HT-29 (cell line): ENCODE measurements around the gene MED15. TPM values are rescaled to one million over a fixed set of nuclear protein-coding genes. Genes with fewer than 3 reads are reported as not detected.
A peak's percentile ranks its signal among the peaks of the same experiment; 100 is the strongest.

Experiments used
- DNase-seq: peaks from one replicate; pipeline ENCODE4 v3.0.0-alpha.2; 2015; ENCODE audit warnings: low spot score
- total RNA-seq: library from RNA; depleted of rRNA; stranded (reverse); fragments of >200 nt; shearing (Covaris generic); gene quantifications from 2 replicates; pipeline ENCODE4 v1.2.3, GENCODE V29; 2014

MED15 gene
- total RNA-seq, 1 experiment from 2014 or later, result 127 TPM

GRCh38 chr22:20569059-20570058 lies 61.9 kb downstream of the MED15 start:
- DNase-seq, result peak; percentile 84

GRCh38 chr22:20571078-20571503 lies 63.7 kb downstream of the MED15 start:
- no peak for DNase-seq

GRCh38 chr22:20571531-20572007 lies 64.2 kb downstream of the MED15 start:
- peak; percentile 26 for DNase-seq

- DNase-seq, result no peak
Observed at GRCh38 chr22:20572132-20572802, 64.9 kb downstream of the MED15 start.

- no peak for DNase-seq
Observed at GRCh38 chr22:20573176-20573832, 65.9 kb downstream of the MED15 start.

GRCh38 chr22:20573833-20574615 lies 66.6 kb downstream of the MED15 start:
- DNase-seq, result no peak

- DNase-seq, result no peak
Observed at GRCh38 chr22:20574920-20575353, 67.5 kb downstream of the MED15 start.

- DNase-seq, result no peak
Observed at GRCh38 chr22:20575724-20576444, 68.5 kb downstream of the MED15 start.

- no peak for DNase-seq
Observed at GRCh38 chr22:20576445-20576816, 69.0 kb downstream of the MED15 start.

- no peak for DNase-seq
Observed at GRCh38 chr22:20577045-20577444, 69.6 kb downstream of the MED15 start.

GRCh38 chr22:20577549-20577975 lies 70.2 kb downstream of the MED15 start:
- DNase-seq, result no peak

GRCh38 chr22:20578192-20578591 lies 70.8 kb downstream of the MED15 start:
- DNase-seq, result no peak

- DNase-seq, result no peak
Observed at GRCh38 chr22:20578707-20579106, 71.3 kb downstream of the MED15 start.

- DNase-seq, result no peak
Observed at GRCh38 chr22:20579273-20580120, 72.1 kb downstream of the MED15 start.

GRCh38 chr22:20580179-20580578 lies 72.8 kb downstream of the MED15 start:
- DNase-seq, result no peak

- no peak for DNase-seq
Observed at GRCh38 chr22:20580611-20581502, 73.4 kb downstream of the MED15 start.

- no peak for DNase-seq
Observed at GRCh38 chr22:20581503-20582170, 74.2 kb downstream of the MED15 start.

- DNase-seq, result no peak
Observed at GRCh38 chr22:20582171-20582511, 74.7 kb downstream of the MED15 start.
